Activated CD4-positive, alpha-beta T cell treated with anti-CD3 and anti-CD28 coated beads, Interleukin-2, amount 50 U/mL, for 1 hour (primary cell): ENCODE data around the gene SLC35A1.
"Not testable (repeated sequence)": the region's sequence is repeated elsewhere in the genome, so short reads cannot be mapped to it uniquely, and the experiment has no call there.

Experiments
- DNase-seq: peaks from one replicate; pipeline ENCODE4 v3.0.0-alpha.2; 2020

SLC35A1 gene

GRCh38 chr6:87472525-87473418 is at the start of gene SLC35A1:
Gene SLC35A1, plus strand, starts transcription at chr6:87472974. Its CDS starts 30 bp downstream, at chr6:87473004.
- DNase-seq: peak; percentile 82

GRCh38 chr6:87426789-87427188 is 46.0 kb upstream of the SLC35A1 start:
- DNase-seq: no peak

GRCh38 chr6:87430499-87430898 is 42.3 kb upstream of the SLC35A1 start:
- DNase-seq: no peak

- DNase-seq: no peak
These were observed 41.5 kb upstream of the SLC35A1 start for GRCh38 chr6:87431263-87431662.

GRCh38 chr6:87436435-87436834 is 36.3 kb upstream of the SLC35A1 start:
- peak; percentile 42 for DNase-seq

- DNase-seq: no peak
These were observed 31.1 kb upstream of the SLC35A1 start for GRCh38 chr6:87441711-87442110.

- DNase-seq: no peak
These were observed 28.4 kb upstream of the SLC35A1 start for GRCh38 chr6:87444362-87444761.

- no peak for DNase-seq
These were observed 7.7 kb upstream of the SLC35A1 start for GRCh38 chr6:87465051-87465450.

- peak; percentile 55 for DNase-seq
These were observed 687 bp downstream of the SLC35A1 start for GRCh38 chr6:87473419-87473903.

- no peak for DNase-seq
These were observed 9.2 kb downstream of the SLC35A1 start for GRCh38 chr6:87481931-87482330.

GRCh38 chr6:87482366-87482765 is 9.6 kb downstream of the SLC35A1 start:
- DNase-seq: no peak

- no peak for DNase-seq
These were observed 11.2 kb downstream of the SLC35A1 start for GRCh38 chr6:87483929-87484328.

- no peak for DNase-seq
These were observed 11.7 kb downstream of the SLC35A1 start for GRCh38 chr6:87484491-87484890.

GRCh38 chr6:87487555-87487954 is 14.8 kb downstream of the SLC35A1 start:
- no peak for DNase-seq

- not testable (repeated sequence) for DNase-seq
These were observed 16.6 kb downstream of the SLC35A1 start for GRCh38 chr6:87489326-87489725.

GRCh38 chr6:87494761-87495422 is 22.1 kb downstream of the SLC35A1 start:
- no peak for DNase-seq

GRCh38 chr6:87498048-87498447 is 25.3 kb downstream of the SLC35A1 start:
- DNase-seq: no peak

GRCh38 chr6:87501809-87502572 is 29.2 kb downstream of the SLC35A1 start:
- no peak for DNase-seq

GRCh38 chr6:87504441-87504840 is 31.7 kb downstream of the SLC35A1 start:
- DNase-seq: no peak

GRCh38 chr6:87514831-87515230 is 42.1 kb downstream of the SLC35A1 start:
- no peak for DNase-seq

- DNase-seq: no peak
These were observed 45.7 kb downstream of the SLC35A1 start for GRCh38 chr6:87518453-87518852.

- DNase-seq: no peak
These were observed 49.9 kb downstream of the SLC35A1 start for GRCh38 chr6:87522686-87523085.

- DNase-seq: no peak
These were observed 56.4 kb downstream of the SLC35A1 start for GRCh38 chr6:87529221-87529620.
